GM12864 (cell line): ENCODE measurements around the gene PLEKHJ1.

Source experiments
- DNase-seq: peaks from one replicate; pipeline ENCODE4 v3.0.0-alpha.2; 2011; ENCODE audit warnings: low read depth
- H3K4me3 ChIP-seq: 2 replicates; pipeline ENCODE4 v1.5.1; 2011; ENCODE audit warnings: mild to moderate bottlenecking, low read depth, low read length, control low read depth
- CTCF ChIP-seq: IDR thresholded peaks from 2 replicates; pipeline ENCODE4 v1.5.1; 2011; ENCODE audit warnings: low read depth, mild to moderate bottlenecking, moderate library complexity, low read length, control low read depth, inconsistent platforms; ENCODE audit errors: missing control alignments

Gene PLEKHJ1

GRCh38 chr19:2223391-2223790 lies 12.7 kb downstream of the PLEKHJ1 start:
- no peak for DNase-seq
- H3K4me3 ChIP-seq = no peak overlapping the region
- TF ChIP-seq CTCF = no peak

- DNase-seq = no peak
- no peak for TF ChIP-seq CTCF
- H3K4me3 ChIP-seq = no peak overlapping the region
Measured at GRCh38 chr19:2221918-2222317, 14.2 kb downstream of the PLEKHJ1 start.

- no peak for TF ChIP-seq CTCF
- no peak for DNase-seq
- H3K4me3 ChIP-seq = no peak overlapping the region
Measured at GRCh38 chr19:2221250-2221831, 14.8 kb downstream of the PLEKHJ1 start.

- H3K4me3 ChIP-seq = no peak overlapping the region
- DNase-seq = no peak
- TF ChIP-seq CTCF = no peak
Measured at GRCh38 chr19:2219726-2220125, 16.4 kb downstream of the PLEKHJ1 start.

DNA sequence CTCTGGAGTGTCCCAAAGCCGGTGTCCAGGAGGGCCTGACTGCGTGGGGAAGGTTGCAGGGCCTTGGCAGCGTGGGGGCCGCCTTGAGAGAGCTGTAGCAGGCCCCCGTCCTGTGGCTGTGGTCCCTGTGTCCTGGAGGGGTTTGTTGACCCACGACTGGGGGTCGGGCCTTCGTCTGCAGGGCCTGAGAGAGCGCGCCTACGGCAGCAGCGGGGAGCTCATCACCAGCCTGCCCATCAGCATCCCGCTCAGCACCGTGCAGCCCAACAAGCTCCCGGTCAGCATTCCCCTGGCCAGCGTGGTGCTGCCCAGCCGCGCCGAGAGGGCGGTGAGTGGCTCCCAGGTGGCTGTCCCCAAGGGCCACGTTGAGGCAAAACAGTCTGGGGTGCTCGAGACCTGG lies 18.5 kb downstream of the PLEKHJ1 start:
- no peak overlapping the region for H3K4me3 ChIP-seq
- no peak for DNase-seq
- no peak for TF ChIP-seq CTCF

DNA sequence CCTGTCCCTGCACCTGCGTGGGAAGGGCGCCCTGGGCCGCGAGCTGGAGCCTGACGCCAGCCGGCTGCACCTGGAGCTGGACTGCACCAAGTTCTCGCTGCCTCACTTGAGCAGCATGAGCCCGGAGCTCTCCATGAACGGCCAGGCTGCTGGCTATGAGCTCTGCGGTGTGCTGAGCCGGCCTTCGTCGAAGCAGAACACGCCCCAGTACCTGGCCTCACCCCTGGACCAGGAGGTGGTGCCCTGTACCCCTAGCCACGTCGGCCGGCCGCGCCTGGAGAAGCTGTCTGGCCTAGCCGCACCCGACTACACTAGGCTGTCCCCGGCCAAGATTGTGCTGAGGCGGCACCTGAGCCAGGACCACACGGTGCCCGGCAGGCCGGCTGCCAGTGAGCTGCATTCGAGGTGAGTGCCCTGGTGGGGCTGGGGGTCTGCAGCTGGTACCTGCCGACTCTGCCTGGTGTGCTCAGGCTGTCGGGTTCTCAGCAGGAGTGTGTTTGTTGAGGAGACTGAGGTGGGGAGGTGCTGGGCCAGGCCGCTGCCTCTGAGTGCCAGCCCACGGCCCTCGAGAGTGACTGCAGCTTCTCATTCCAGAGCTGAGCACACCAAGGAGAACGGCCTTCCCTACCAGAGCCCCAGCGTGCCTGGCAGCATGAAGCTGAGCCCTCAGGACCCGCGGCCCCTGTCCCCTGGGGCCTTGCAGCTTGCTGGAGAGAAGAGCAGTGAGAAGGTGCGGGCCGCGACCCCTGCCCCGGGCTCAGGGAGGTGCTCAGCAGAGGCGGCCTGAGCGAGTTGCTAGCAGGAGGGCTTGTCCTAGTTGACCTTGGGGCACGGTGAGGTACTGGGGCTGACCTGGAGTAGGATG lies 19.5 kb downstream of the PLEKHJ1 start:
- no peak for TF ChIP-seq CTCF

More for the DNA sequence above, 19.5 kb downstream of the PLEKHJ1 start:
- no peak for DNase-seq
- no peak overlapping the region for H3K4me3 ChIP-seq
